Measurements from ENCODE around the gene MRPL44.

The MRPL44 gene

GRCh38 chr2:223952280-223952968, 4.8 kb upstream of the MRPL44 start:
- Histone ChIP-seq H3K79me1 (ENCODE audit: low read depth, low read length) (no peaks in the 10 kb centered on the region), H2AK5ac (ENCODE audit: low read depth, low read length) (no peak overlapping the region), H2BK5ac (ENCODE audit: low read length) (no peak overlapping the region), H3K4me2 (ENCODE audit: insufficient read depth, low read length, poor library complexity, severe bottlenecking) (no peak overlapping the region), H3K4me1 (ENCODE audit: control insufficient read depth in 2 of 2, insufficient read depth in 1 of 2, low read depth in 1 of 2, low read length in 2 of 2) (peaks cover 14 to 18% of the 10 kb centered on the region in 2 donors), H3K4ac (ENCODE audit: low read length) (no peak overlapping the region), H4K8ac (ENCODE audit: low read depth, low read length) (no peak overlapping the region), H3K27me3 (ENCODE audit: control insufficient read depth in 3 of 3, insufficient read depth in 3 of 3, low read depth in 1 of 3, low read length in 3 of 3) (no peaks in the 10 kb centered on the region), H3K27ac (replicated peaks; ENCODE audit: low read length) (peak overlapping the region; percentile 66), H3K14ac (ENCODE audit: low read length) (no peak overlapping the region), H3K9me3 (replicated peaks in 1 of 2; ENCODE audit: control insufficient read depth in 2 of 2, insufficient read depth in 1 of 2, low read depth in 1 of 2, low read length in 2 of 2) (no peaks in the 10 kb centered on the region), H3K4me3 (ENCODE audit: low read length in 2 of 2) (no peak overlapping the region), H3K23ac (ENCODE audit: low read depth, low read length, poor library complexity) (no peak overlapping the region), H3K18ac (ENCODE audit: low read length) (no peak overlapping the region), H2BK120ac (ENCODE audit: low read depth, low read length) (no peak overlapping the region), H2BK12ac (ENCODE audit: low read length) (no peak overlapping the region), H2BK15ac (ENCODE audit: low read length) (no peak overlapping the region), H4K91ac (ENCODE audit: low read depth, low read length, poor library complexity) (no peak overlapping the region), H3K36me3 (replicated peaks in 1 of 2; ENCODE audit: control insufficient read depth in 2 of 2, insufficient read depth in 2 of 2, low read length in 2 of 2) (no peaks in the 10 kb centered on the region), H3K9ac (ENCODE audit: low read depth, low read length, poor library complexity) (no peak overlapping the region), H2AFZ (ENCODE audit: low read length) (peak overlapping the region; percentile 66)
- DNase-seq (ENCODE audit: low spot score): peak; percentile 45
- no CpG with 5 or more reads among the region's 6 CpGs for WGBS, 2 donors (ENCODE audit: extremely low coverage in 2 of 2, insufficient read length in 2 of 2, insufficient replicate concordance in 1 of 2)

GRCh38 chr2:223954401-223954800, 2.9 kb upstream of the MRPL44 start:
- Histone ChIP-seq H3K4me1 (ENCODE audit: control insufficient read depth in 2 of 2, insufficient read depth in 1 of 2, low read depth in 1 of 2, low read length in 2 of 2) (peaks cover 13 to 23% of the 10 kb centered on the region in 2 donors), H3K36me3 (replicated peaks in 1 of 2; ENCODE audit: control insufficient read depth in 2 of 2, insufficient read depth in 2 of 2, low read length in 2 of 2) (peaks cover 0 to 6% of the 10 kb centered on the region in 2 donors), H3K23ac (ENCODE audit: low read depth, low read length, poor library complexity) (no peak overlapping the region), H3K18ac (ENCODE audit: low read length) (no peak overlapping the region), H2BK120ac (ENCODE audit: low read depth, low read length) (no peak overlapping the region), H3K4me3 (ENCODE audit: low read length in 2 of 2) (no peak overlapping the region), H3K4me2 (ENCODE audit: insufficient read depth, low read length, poor library complexity, severe bottlenecking) (no peak overlapping the region), H3K4ac (ENCODE audit: low read length) (no peak overlapping the region), H2AFZ (ENCODE audit: low read length) (peak overlapping the region; percentile 34), H3K9ac (ENCODE audit: low read depth, low read length, poor library complexity) (no peak overlapping the region), H3K14ac (ENCODE audit: low read length) (no peak overlapping the region), H2AK5ac (ENCODE audit: low read depth, low read length) (no peak overlapping the region), H3K27ac (replicated peaks; ENCODE audit: low read length) (peak overlapping the region; percentile 28), H2BK15ac (ENCODE audit: low read length) (no peak overlapping the region), H4K91ac (ENCODE audit: low read depth, low read length, poor library complexity) (no peak overlapping the region), H2BK12ac (ENCODE audit: low read length) (no peak overlapping the region), H3K79me1 (ENCODE audit: low read depth, low read length) (no peaks in the 10 kb centered on the region), H4K8ac (ENCODE audit: low read depth, low read length) (no peak overlapping the region), H2BK5ac (ENCODE audit: low read length) (no peak overlapping the region), H3K9me3 (replicated peaks in 1 of 2; ENCODE audit: control insufficient read depth in 2 of 2, insufficient read depth in 1 of 2, low read depth in 1 of 2, low read length in 2 of 2) (no peaks in the 10 kb centered on the region), H3K27me3 (ENCODE audit: control insufficient read depth in 3 of 3, insufficient read depth in 3 of 3, low read depth in 1 of 3, low read length in 3 of 3) (no peaks in the 10 kb centered on the region)
- DNase-seq (ENCODE audit: low spot score): no peak
- WGBS, 2 donors (ENCODE audit: extremely low coverage in 2 of 2, insufficient read length in 2 of 2, insufficient replicate concordance in 1 of 2): no CpG with 5 or more reads among the region's 3 CpGs

GRCh38 chr2:223956300-223956699, 963 bp upstream of the MRPL44 start:
- H3K36me3 ChIP-seq (replicated peaks in 1 of 2; ENCODE audit: control insufficient read depth in 2 of 2, insufficient read depth in 2 of 2, low read length in 2 of 2): peaks cover 8 to 25% of the 10 kb centered on the region in 2 donors
- no peak overlapping the region for H2BK5ac ChIP-seq (ENCODE audit: low read length)
- H3K27me3 ChIP-seq (ENCODE audit: control insufficient read depth in 3 of 3, insufficient read depth in 3 of 3, low read depth in 1 of 3, low read length in 3 of 3): no peaks in the 10 kb centered on the region
- H3K27ac ChIP-seq (replicated peaks; ENCODE audit: low read length): no peak overlapping the region
- no peaks in the 10 kb centered on the region for H3K9me3 ChIP-seq (replicated peaks in 1 of 2; ENCODE audit: control insufficient read depth in 2 of 2, insufficient read depth in 1 of 2, low read depth in 1 of 2, low read length in 2 of 2)
- H3K9ac ChIP-seq (ENCODE audit: low read depth, low read length, poor library complexity): no peak overlapping the region
- no peak overlapping the region for H2BK15ac ChIP-seq (ENCODE audit: low read length)
- H3K4me1 ChIP-seq (ENCODE audit: control insufficient read depth in 2 of 2, insufficient read depth in 1 of 2, low read depth in 1 of 2, low read length in 2 of 2): peaks cover 14 to 23% of the 10 kb centered on the region in 2 donors
- H3K4me3 ChIP-seq (ENCODE audit: low read length in 2 of 2): no peak overlapping the region
- no peak overlapping the region for H4K8ac ChIP-seq (ENCODE audit: low read depth, low read length)
- no peak overlapping the region for H2BK120ac ChIP-seq (ENCODE audit: low read depth, low read length)
- WGBS, 2 donors (ENCODE audit: extremely low coverage in 2 of 2, insufficient read length in 2 of 2, insufficient replicate concordance in 1 of 2): no CpG with 5 or more reads among the region's 4 CpGs
- H3K4me2 ChIP-seq (ENCODE audit: insufficient read depth, low read length, poor library complexity, severe bottlenecking): no peak overlapping the region
- no peak for DNase-seq (ENCODE audit: low spot score)
- no peak overlapping the region for H4K91ac ChIP-seq (ENCODE audit: low read depth, low read length, poor library complexity)
- H3K79me1 ChIP-seq (ENCODE audit: low read depth, low read length): no peaks in the 10 kb centered on the region
- H2BK12ac ChIP-seq (ENCODE audit: low read length): no peak overlapping the region
- peak overlapping the region; percentile 95 for H2AFZ ChIP-seq (ENCODE audit: low read length)
- no peak overlapping the region for H2AK5ac ChIP-seq (ENCODE audit: low read depth, low read length)
- no peak overlapping the region for H3K14ac ChIP-seq (ENCODE audit: low read length)
- no peak overlapping the region for H3K18ac ChIP-seq (ENCODE audit: low read length)
- no peak overlapping the region for H3K4ac ChIP-seq (ENCODE audit: low read length)
- no peak overlapping the region for H3K23ac ChIP-seq (ENCODE audit: low read depth, low read length, poor library complexity)

- Histone ChIP-seq H3K27me3 (ENCODE audit: control insufficient read depth in 3 of 3, insufficient read depth in 3 of 3, low read depth in 1 of 3, low read length in 3 of 3) (no peaks in the 10 kb centered on the region), H3K18ac (ENCODE audit: low read length) (no peak overlapping the region), H2BK120ac (ENCODE audit: low read depth, low read length) (no peak overlapping the region), H2BK12ac (ENCODE audit: low read length) (no peak overlapping the region), H3K23ac (ENCODE audit: low read depth, low read length, poor library complexity) (no peak overlapping the region), H2BK15ac (ENCODE audit: low read length) (no peak overlapping the region), H3K9me3 (replicated peaks in 1 of 2; ENCODE audit: control insufficient read depth in 2 of 2, insufficient read depth in 1 of 2, low read depth in 1 of 2, low read length in 2 of 2) (no peaks in the 10 kb centered on the region), H3K36me3 (replicated peaks in 1 of 2; ENCODE audit: control insufficient read depth in 2 of 2, insufficient read depth in 2 of 2, low read length in 2 of 2) (peaks cover 11 to 58% of the 10 kb centered on the region in 2 donors), H2AK5ac (ENCODE audit: low read depth, low read length) (no peak overlapping the region), H3K9ac (ENCODE audit: low read depth, low read length, poor library complexity) (no peak overlapping the region), H3K4ac (ENCODE audit: low read length) (no peak overlapping the region), H3K14ac (ENCODE audit: low read length) (no peak overlapping the region), H3K4me1 (ENCODE audit: control insufficient read depth in 2 of 2, insufficient read depth in 1 of 2, low read depth in 1 of 2, low read length in 2 of 2) (peaks cover 6 to 18% of the 10 kb centered on the region in 2 donors), H3K4me2 (ENCODE audit: insufficient read depth, low read length, poor library complexity, severe bottlenecking) (no peak overlapping the region), H2AFZ (ENCODE audit: low read length) (no peak overlapping the region), H4K91ac (ENCODE audit: low read depth, low read length, poor library complexity) (no peak overlapping the region), H3K27ac (replicated peaks; ENCODE audit: low read length) (no peak overlapping the region), H2BK5ac (ENCODE audit: low read length) (no peak overlapping the region), H3K4me3 (ENCODE audit: low read length in 2 of 2) (no peak overlapping the region), H3K79me1 (ENCODE audit: low read depth, low read length) (no peaks in the 10 kb centered on the region), H4K8ac (ENCODE audit: low read depth, low read length) (no peak overlapping the region)
- WGBS, 2 donors (ENCODE audit: extremely low coverage in 2 of 2, insufficient read length in 2 of 2, insufficient replicate concordance in 1 of 2): no CpG with 5 or more reads among the region's 5 CpGs
- DNase-seq (ENCODE audit: low spot score): no peak
Measured at GRCh38 chr2:223959688-223960087, 2.4 kb downstream of the MRPL44 start.

All from neuronal stem cell (in vitro differentiated cells).